Panc1 (cell line): ENCODE results near the gene PLCH1. TPM values are rescaled to one million over a fixed set of nuclear protein-coding genes. Genes with fewer than 3 reads are reported as not detected.

Source experiments
- ATAC-seq: fragments of 200-7000 bp; cut with Tn5 transposase; 2 replicates; pipeline ENCODE4 v1.9.1; 2020; ENCODE audit warnings: mild to moderate bottlenecking, moderate library complexity
- BruUV-seq: library from RNA; stranded (reverse); fragments of 400-500 nt; replicated peaks from 2 replicates; lab custom pipeline; 2021; lab: Mats Ljungman, UMichigan
- CTCF ChIA-PET: fragments of 300-600 bp; sonication (Branson Sonifier 250); formaldehyde crosslinking; loops from one replicate; lab custom pipeline; 2022; ENCODE audit warnings: antibody characterized with exemption; lab: Charles Lee
- POLR2A ChIA-PET: fragments of 300-600 bp; sonication (Branson Sonifier 250); formaldehyde crosslinking; loops from one replicate; lab custom pipeline; 2022; ENCODE audit warnings: antibody characterized with exemption; lab: Charles Lee
- DNase-seq: peaks from one replicate; pipeline ENCODE4 v3.0.0-alpha.2; 2010; ENCODE audit warnings: low read depth, low spot score
- H3K27ac ChIP-seq: 2 replicates; pipeline ENCODE4 v1.5.1; 2011; ENCODE audit warnings: mild to moderate bottlenecking, low read length, inconsistent platforms
- H3K27me3 ChIP-seq: fragments of 200-500 bp; sonication (Bioruptor generic); 2 replicates; pipeline ENCODE4 v1.6.0; 2014; ENCODE audit warnings: low read length, inconsistent platforms; ENCODE audit not compliant: control insufficient read depth, insufficient read depth
- H3K36me3 ChIP-seq: fragments of 200-500 bp; sonication (Bioruptor generic); 2 replicates; pipeline ENCODE4 v1.5.1; 2014; ENCODE audit warnings: inconsistent platforms, mild to moderate bottlenecking, low read length, moderate library complexity; ENCODE audit not compliant: control insufficient read depth, insufficient read depth
- H3K4me1 ChIP-seq: 2 replicates; pipeline ENCODE4 v1.5.1; 2011; ENCODE audit warnings: inconsistent platforms, mild to moderate bottlenecking, low read length, moderate library complexity; ENCODE audit not compliant: control insufficient read depth, insufficient read depth
- H3K4me3 ChIP-seq, 2 experiments: 2 replicates each; pipeline ENCODE4 v1.5.1; 2011 to 2012; ENCODE audit warnings: low read depth in 2 of 2, low read length in 2 of 2, mild to moderate bottlenecking in 2 of 2, inconsistent platforms in 1 of 2, moderate library complexity in 1 of 2
- H3K9me3 ChIP-seq: fragments of 200-500 bp; sonication (Bioruptor generic); 2 replicates; pipeline ENCODE4 v1.5.1; 2014; ENCODE audit warnings: low read depth, mild to moderate bottlenecking, inconsistent platforms, low read length, moderate library complexity; ENCODE audit not compliant: control insufficient read depth, insufficient read depth
- CTCF ChIP-seq: fragments of 450-650 bp; IDR thresholded peaks from 2 replicates; pipeline ENCODE4 v1.5.1; 2017; ENCODE audit warnings: mild to moderate bottlenecking
- POLR2AphosphoS5 ChIP-seq: IDR thresholded peaks from 2 replicates; pipeline ENCODE4 v1.6.1; 2012; ENCODE audit warnings: mild to moderate bottlenecking, low read depth, low read length, moderate library complexity
- SIN3A ChIP-seq: IDR thresholded peaks from 2 replicates; pipeline ENCODE4 v1.6.1; 2012; ENCODE audit warnings: low read depth, mild to moderate bottlenecking, low read length, moderate library complexity, borderline replicate concordance; ENCODE audit not compliant: insufficient read depth
- TCF7L2 ChIP-seq: IDR thresholded peaks from 2 replicates; pipeline ENCODE4 v1.6.1; 2011; ENCODE audit warnings: mild to moderate bottlenecking, low read depth, low read length, inconsistent platforms
- in situ Hi-C: cut with HindIII; loops from 2 replicates; pipeline ENCODE4 v1.10.0; 2016; ENCODE audit warnings: low sequenced_read_pairs, low pct_unique_long_range_greater_than_20kb
- intact Hi-C: fragments of 100-400 bp; cut with micrococcal nuclease; formaldehyde crosslinking; loops from one replicate; pipeline ENCODE4 v1.10.0; 2022; ENCODE audit not compliant: unreplicated experiment
- total RNA-seq: library from RNA; stranded (reverse); gene quantifications from one replicate; pipeline ENCODE4 v1.2.1, GENCODE V29; 2021; ENCODE audit not compliant: unreplicated experiment
- TF ChIP-seq, protein P1 (sequence below), 2 experiments: IDR thresholded peaks; 2 replicates each; pipeline ENCODE4 v1.6.1; 2011 to 2012; ENCODE audit warnings: low read depth in 2 of 2, control low read depth in 1 of 2, low read length in 1 of 2, mild to moderate bottlenecking in 1 of 2, moderate library complexity in 1 of 2; ENCODE audit not compliant: insufficient read depth in 1 of 2

Gene PLCH1
- total RNA-seq, 1 experiment from 2014 or later = 0.03 TPM

- Histone ChIP-seq H3K36me3 (no peaks in the 10 kb centered on the region), H3K27me3 (no peaks in the 10 kb centered on the region), H3K4me3 (no peak overlapping the region), H3K9me3 (peaks cover 4% of the 10 kb centered on the region; the same call in 1 of the 2 replicates), H3K27ac (no peak overlapping the region), H3K4me1 (no peaks in the 10 kb centered on the region)
- intact Hi-C loops (no loop called here), in situ Hi-C loops (no loop called here)
- DNase-seq = no peak
- no peak for TF ChIP-seq POLR2AphosphoS5
- ChIA-PET CTCF (no interaction called here), POLR2A (no interaction called here)
- no TSS peak for BruUV-seq
- no peak for ATAC-seq
These were observed 373.9 kb downstream of the PLCH1 start for GRCh38 chr3:155370764-155371503.

- DNase-seq (no peak), ATAC-seq (no peak)
- Histone ChIP-seq H3K4me3 (no peak overlapping the region), H3K36me3 (no peaks in the 10 kb centered on the region), H3K9me3 (peaks cover 4% of the 10 kb centered on the region; the same call in 1 of the 2 replicates), H3K27me3 (no peaks in the 10 kb centered on the region), H3K4me1 (no peaks in the 10 kb centered on the region), H3K27ac (no peak overlapping the region)
- intact Hi-C loops = no loop called here
- POLR2A ChIA-PET = no interaction called here
- in situ Hi-C loops = no loop called here
- CTCF ChIA-PET = no interaction called here
- BruUV-seq = no TSS peak
- TF ChIP-seq, protein P1, sequence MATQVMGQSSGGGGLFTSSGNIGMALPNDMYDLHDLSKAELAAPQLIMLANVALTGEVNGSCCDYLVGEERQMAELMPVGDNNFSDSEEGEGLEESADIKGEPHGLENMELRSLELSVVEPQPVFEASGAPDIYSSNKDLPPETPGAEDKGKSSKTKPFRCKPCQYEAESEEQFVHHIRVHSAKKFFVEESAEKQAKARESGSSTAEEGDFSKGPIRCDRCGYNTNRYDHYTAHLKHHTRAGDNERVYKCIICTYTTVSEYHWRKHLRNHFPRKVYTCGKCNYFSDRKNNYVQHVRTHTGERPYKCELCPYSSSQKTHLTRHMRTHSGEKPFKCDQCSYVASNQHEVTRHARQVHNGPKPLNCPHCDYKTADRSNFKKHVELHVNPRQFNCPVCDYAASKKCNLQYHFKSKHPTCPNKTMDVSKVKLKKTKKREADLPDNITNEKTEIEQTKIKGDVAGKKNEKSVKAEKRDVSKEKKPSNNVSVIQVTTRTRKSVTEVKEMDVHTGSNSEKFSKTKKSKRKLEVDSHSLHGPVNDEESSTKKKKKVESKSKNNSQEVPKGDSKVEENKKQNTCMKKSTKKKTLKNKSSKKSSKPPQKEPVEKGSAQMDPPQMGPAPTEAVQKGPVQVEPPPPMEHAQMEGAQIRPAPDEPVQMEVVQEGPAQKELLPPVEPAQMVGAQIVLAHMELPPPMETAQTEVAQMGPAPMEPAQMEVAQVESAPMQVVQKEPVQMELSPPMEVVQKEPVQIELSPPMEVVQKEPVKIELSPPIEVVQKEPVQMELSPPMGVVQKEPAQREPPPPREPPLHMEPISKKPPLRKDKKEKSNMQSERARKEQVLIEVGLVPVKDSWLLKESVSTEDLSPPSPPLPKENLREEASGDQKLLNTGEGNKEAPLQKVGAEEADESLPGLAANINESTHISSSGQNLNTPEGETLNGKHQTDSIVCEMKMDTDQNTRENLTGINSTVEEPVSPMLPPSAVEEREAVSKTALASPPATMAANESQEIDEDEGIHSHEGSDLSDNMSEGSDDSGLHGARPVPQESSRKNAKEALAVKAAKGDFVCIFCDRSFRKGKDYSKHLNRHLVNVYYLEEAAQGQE (IDR thresholded peaks at IDR 0.05; ENCODE audit: insufficient read depth in 1 of 2, low read depth in 2 of 2, low read length in 1 of 2) = no peak
- TF ChIP-seq SIN3A = no peak
- no peak for TF ChIP-seq CTCF
- no peak for TF ChIP-seq POLR2AphosphoS5
- TF ChIP-seq TCF7L2 = no peak
These were observed 374.7 kb downstream of the PLCH1 start for GRCh38 chr3:155370198-155370597.

DNA sequence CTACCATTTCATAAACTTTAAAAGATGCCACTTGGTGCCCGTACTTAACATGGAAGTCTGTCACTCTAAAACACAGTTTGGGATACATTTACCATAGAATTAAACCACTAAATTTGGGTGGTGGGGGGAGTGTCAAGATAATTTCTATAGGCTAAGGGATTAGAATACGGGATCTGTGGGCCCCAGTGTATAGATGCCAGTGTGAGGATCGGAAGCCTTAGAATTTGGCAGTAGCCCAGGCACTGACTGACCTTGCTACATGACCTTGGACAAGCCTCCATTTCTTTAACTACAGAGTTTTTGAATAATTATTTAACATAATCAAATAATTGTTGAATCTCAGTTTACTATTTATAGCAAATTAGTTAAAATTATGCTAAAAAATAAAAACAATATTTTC lies 375.1 kb downstream of the PLCH1 start:
- no peak for ATAC-seq
- TF ChIP-seq, protein P1 (IDR thresholded peaks at IDR 0.05; ENCODE audit: insufficient read depth in 1 of 2, low read depth in 2 of 2, low read length in 1 of 2) = no peak
- TF ChIP-seq POLR2AphosphoS5 (no peak), SIN3A (no peak), TCF7L2 (no peak), CTCF (no peak)
- CTCF ChIA-PET = no interaction called here

More for the DNA sequence above, 375.1 kb downstream of the PLCH1 start:
- BruUV-seq = no TSS peak
- intact Hi-C loops (no loop called here), in situ Hi-C loops (no loop called here)
- POLR2A ChIA-PET = no interaction called here
- Histone ChIP-seq H3K27me3 (no peaks in the 10 kb centered on the region), H3K36me3 (no peaks in the 10 kb centered on the region), H3K4me1 (no peaks in the 10 kb centered on the region), H3K4me3 (no peak overlapping the region), H3K27ac (no peak overlapping the region), H3K9me3 (peaks cover 4% of the 10 kb centered on the region; the same call in 1 of the 2 replicates)
- no peak for DNase-seq
